H1 (cell line): Measurements from ENCODE around the gene PPIL6. TPM values are rescaled to one million over a fixed set of nuclear protein-coding genes. Genes with fewer than 3 reads are reported as not detected.

ENCODE experiments used
- KDM4A ChIP-seq: IDR thresholded peaks from one replicate; pipeline ENCODE4 v1.7.1; 2012; ENCODE audit warnings: low read depth, mild to moderate bottlenecking, moderate library complexity, low read length, inconsistent platforms; ENCODE audit not compliant: severe bottlenecking
- MAFK ChIP-seq: IDR thresholded peaks from 2 replicates; pipeline ENCODE4 v1.6.1; 2012; ENCODE audit warnings: low read depth, mild to moderate bottlenecking, improper control_type of control experiment, low read length
- SRF ChIP-seq: IDR thresholded peaks from 2 replicates; pipeline ENCODE4 v1.6.1; 2011; ENCODE audit warnings: mild to moderate bottlenecking, low read depth, low read length, moderate library complexity
- polyA plus RNA-seq, 7 experiments: library from polyadenylated mRNA; depleted of rRNA in 3 of 7; stranded (reverse) in 5 of 7; unstranded in 2 of 7; fragments of >200 nt in 5 of 7; fragments of 200-250 nt in 2 of 7; gene quantifications; 1 replicate in 5 of 7; 2 replicates in 1 of 7; 4 replicates in 1 of 7; pipeline versions ENCODE4 v1.2.1 to v1.2.3, GENCODE V29; 2011 to 2013; ENCODE audit warnings: missing spikeins in 2 of 7, mixed read lengths in 2 of 7
- total RNA-seq: library from RNA; stranded (reverse); fragmentation: NEBNext Ultra II Directional; extraction: Animal tissue kit (Norgen Biotek cat#: 25700); gene quantifications from 2 replicates; pipeline ENCODE4 v1.2.1, GENCODE V29; 2021

PPIL6 gene
- total and polyA plus RNA-seq, 2 of the 8 experiments (the other 6 are each of a cell fraction or from before 2014, with no cell fraction given) = 0.42 to 1.3 TPM

DNA sequence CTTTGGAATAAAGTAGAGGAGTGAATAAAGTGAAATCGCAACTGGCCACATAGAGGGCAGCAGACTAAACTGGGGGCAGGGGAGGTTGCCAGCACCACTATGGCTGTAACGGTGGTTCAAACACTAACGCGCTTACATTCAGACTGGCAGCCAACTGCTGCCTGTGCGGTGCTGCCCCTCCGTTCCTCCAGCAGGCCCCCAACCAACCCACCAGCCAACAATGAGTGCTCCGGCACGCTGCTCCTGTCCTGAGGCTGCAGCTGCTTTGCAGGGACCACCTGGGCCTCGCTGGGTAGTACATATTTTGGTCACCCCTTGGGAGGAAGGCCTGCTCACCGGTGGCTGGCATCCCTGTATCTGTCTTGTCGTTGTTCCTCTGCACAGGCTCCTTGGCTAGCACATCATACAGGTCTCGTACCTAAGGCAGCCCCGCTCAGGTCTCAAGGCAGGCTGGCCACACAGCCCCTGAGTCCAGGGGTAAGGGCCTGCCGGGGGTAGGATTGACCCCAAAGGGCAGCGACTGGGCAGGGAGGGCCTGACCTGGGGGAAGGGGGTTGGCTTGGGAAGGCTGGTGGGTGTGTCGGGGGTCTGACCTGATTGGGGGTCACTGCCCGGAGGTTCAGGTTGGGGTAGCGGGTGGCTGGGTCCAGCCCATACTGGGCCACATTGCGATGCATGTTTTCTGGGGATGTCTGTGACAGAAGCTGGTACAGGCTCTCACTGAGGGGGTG is 8.8 kb upstream of the PPIL6 start (continued):
- TF ChIP-seq KDM4A (no peak), MAFK (no peak), SRF (no peak)
